PC-9 (cell line): ENCODE data around the gene EPN1.

ENCODE experiments used
- CTCF ChIP-seq: fragments of 200-600 bp; sonication (generic); conservative IDR thresholded peaks from 2 replicates; pipeline ENCODE4 v1.6.1; 2017; ENCODE audit warnings: mixed run types, antibody characterized with exemption, mild to moderate bottlenecking, moderate library complexity
- EZH2 ChIP-seq: fragments of 200-600 bp; sonication (generic); IDR thresholded peaks from 2 replicates; pipeline ENCODE4 v1.8.0; 2017; ENCODE audit warnings: antibody characterized with exemption, low read depth

DNA sequence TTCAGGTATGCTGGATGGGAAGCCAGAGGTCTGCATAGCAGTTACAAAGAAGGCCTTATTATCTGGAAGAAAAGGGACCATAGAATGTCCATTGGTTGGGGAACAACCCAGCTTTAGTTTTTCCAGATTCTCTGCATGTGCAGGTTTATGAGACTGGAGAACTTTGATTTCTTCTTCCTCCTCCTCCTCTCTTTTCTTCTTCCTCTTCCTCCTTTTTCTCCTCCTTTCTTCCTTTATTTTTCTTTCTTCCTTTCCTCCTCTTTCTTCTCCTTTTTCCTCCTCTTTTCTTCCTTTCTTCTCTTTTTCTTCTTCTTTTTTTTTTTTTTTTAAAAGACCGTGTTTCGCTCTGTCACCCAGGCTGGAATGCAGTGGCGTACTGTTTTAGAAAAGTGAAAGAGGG, 30.9 kb downstream of the EPN1 start:
- TF ChIP-seq CTCF (no peak), EZH2 (no peak)
